GM18870 (cell line): ENCODE data around the gene TOP1.
A peak's percentile ranks its signal among the peaks of the same experiment; 100 is the strongest.
"Not testable (repeated sequence)": the region's sequence is repeated elsewhere in the genome, so short reads cannot be mapped to it uniquely, and the experiment has no call there.

ENCODE experiments used
- ATAC-seq: cut with Tn5 transposase; IDR thresholded peaks from one replicate; pipeline ENCODE4 v1.9.1; 2021; ENCODE audit warnings: moderate library complexity; ENCODE audit not compliant: unreplicated experiment

Gene TOP1

DNA sequence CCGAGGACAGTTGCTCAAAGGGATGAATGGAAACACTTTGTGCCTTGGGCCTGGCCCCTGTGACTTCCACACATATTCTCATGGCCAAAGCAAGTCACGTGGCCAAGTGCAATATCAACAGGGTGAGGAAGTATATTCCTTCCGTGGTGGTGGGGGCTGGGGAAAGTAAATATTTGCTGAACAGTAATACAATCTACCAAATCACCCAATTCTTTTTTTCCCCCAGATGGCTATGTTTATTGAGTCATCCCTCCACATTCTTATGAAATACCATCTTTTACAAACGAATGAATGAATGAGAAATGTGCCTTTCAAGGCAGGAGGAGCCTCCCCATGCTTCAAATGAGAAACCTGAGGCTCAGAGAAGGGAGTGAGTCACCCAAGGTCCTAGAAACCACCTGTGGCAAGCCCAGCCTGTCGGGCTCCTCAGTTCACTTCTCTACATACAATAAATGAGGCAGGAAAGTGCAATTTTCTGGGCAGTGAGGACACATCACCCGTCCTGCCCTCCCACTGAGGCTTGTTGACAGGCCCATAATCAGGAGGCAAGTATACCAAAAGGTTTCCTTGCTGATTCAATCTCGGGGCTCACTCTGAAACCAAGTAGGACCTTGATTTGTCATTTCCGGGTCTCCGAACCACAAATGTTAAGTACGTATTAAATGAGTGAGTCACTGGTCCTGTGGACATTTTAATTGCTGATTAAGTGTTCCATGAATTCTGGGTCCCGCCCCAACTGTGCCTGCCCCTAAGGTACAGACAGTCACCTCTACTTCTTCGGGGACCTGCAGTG, 25.3 kb upstream of the TOP1 start:
- no peak for ATAC-seq

DNA sequence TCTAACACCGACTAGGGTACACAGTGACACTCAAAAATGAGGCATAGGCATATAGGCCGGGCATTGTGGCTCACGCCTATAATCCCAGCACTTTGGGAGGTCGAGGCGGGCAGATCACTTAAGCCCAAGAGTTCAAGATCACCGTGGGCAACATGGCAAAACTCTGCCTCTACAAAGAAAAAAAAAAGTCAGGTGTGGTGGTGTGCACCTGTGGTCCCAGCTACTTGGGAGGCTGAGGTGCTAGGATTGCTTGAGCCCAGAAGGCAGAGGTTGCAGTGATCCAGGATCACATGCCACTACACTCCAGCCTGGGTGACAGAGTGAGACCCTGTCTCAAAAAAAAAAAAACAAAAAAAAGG, 24.7 kb upstream of the TOP1 start:
- not testable (repeated sequence) for ATAC-seq

DNA sequence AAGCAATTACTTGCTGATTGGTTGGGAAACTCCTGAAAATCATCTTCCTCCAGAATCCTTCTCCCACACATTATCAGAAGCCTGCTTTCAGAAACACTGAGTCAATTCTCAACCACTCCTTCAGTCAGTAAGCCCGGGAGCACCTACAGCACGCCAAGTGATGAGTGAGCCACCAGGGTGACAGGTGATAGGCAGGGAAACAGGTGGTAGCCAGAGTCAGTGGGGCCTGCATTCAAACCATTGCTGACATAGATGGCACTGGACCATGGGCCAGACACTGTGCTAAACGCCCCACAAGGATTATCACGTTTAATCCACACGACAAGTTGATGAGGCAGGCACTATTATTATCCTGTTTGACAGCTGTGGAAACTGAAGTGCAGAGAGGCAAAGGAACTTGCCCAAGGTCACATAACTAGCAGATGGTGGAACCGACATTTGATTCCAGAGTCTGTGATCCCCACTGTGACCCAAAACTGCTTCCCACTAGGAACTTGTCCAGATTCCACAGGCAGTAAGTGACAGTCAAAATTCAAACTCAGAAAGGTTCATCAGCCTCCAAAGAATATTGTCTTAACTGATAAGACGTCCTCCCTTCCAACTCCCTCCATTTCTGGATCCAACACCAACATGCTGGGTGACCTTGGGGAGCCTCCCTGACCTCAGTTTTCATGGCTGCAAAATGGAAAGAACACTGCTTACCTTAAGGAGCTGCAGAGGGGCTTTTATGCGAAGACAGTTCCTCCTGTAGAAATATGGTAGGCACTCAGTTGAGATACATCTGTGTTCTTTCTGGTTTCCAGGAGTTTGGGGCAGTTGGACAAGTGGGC, 23.9 kb upstream of the TOP1 start:
- no peak for ATAC-seq

DNA sequence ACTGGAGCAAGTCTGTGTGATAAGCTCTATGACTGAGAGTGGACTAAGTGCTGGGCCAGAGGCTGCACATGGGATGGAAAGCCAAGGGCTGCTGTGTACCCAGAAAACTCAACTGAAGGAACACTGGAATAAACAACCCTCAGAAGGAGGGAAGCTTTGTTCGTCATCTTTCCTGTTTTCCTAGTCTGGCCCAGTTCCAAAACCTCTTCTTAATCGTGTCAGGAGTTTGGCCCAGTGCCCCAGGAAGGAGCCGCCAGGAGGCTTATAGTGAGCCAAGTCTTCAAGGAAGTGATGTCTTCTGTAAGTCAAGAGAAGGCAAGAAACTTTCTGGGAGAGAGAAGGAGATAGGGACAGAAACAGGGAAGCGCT, 23.3 kb upstream of the TOP1 start:
- ATAC-seq = no peak

DNA sequence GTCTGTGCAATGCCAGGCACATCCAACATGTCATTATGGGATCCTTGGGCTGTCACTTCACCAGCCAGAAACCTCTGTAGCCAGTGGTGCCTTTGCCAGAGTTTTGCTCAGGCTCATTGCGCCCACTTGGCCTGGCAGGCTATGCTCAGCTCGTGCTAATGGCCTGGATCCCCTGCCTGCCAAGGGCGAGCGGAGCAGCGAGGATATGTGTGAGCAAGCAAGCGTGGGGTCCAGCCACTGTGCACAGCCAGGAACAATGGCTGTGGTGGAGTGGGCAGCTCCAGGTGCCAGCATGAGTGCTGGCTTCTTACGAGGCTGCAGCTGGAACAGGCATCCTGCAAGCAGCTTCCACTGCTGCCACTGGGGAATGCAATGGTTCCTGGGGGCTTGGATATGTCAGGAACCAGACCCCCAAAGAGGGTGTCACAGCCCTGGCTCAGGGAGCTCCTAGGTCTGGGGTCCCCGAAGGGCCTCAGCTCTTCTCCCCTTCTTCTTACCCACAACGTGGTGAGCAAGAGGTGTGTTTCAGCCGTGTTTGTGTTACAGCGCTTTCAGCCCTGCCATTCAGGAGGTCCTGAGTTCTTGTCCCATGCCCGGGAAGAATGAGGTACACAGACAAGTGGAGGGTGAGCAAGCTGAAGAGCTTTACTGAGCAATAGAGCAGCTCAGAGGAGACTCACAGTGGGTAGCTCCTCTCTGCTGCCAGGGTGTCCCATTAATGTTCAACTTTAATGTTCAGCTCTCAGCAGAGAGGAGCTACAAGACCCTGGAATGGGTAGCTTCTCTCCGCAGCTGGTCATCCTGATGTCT, 22.3 kb upstream of the TOP1 start:
- no peak for ATAC-seq

DNA sequence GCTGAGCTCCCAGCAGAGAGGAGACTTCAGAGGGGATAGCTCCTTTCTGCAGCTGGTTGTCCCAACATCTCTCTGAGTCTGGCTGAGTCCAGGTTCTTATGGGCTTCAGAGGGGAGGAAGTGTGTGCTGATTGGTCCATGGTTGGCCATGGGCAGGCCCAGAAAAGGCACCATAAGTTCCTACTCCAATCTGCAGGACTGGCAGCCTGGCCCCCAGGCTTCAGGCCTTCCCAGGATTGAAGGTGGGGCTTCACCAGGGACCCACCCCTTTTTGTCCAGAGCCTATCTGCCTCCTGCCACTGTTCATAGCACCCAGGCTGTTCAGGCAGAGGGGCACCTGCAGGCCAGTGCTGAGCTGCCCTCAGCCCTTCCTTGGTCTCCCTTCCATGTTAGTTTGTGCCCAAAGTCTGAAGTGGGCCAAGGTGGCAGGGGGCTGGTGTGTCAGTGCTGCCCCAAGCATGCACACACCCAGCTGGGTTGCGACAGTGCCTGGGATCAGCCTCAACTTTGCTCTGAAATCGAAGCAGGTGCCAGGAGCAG, 21.6 kb upstream of the TOP1 start:
- no peak for ATAC-seq

DNA sequence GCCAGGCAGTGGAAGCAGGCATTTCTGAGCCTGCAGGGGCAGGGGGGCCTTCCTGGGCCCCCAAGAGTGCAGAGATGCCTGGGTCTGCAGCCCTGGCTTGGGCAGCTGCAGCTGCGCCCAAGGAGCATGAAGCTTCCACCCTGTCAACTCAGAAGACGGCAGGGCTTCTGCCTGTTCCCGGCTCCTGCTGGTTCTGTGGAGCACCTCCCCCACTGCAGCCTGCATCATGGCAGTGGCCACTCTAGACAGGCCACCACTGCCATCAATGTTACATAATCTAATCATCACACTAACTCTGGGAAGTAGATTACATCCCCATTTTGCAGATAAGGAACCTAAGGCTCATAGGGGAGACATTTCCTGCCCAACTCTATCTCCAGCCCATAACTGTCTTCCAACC, 21.1 kb upstream of the TOP1 start:
- ATAC-seq = no peak

DNA sequence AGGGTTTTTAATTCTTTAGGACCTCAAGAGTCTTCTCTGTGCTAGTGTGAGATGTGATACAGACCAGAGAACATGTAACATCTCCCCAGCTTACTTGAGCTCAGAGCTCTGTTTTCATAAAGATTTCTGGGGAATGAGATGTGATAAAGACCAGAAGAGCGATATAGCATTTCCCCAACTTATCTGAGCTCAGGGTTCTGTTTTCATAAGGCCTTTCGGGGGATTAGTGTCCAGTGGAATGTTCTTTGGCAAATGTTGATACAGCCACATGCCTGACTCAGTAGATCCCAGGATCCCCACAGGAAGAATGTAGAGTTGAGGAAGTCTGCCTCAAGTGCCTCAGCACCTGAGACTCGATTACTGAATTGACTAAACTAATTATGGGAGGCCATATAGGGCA, 18.7 kb upstream of the TOP1 start:
- no peak for ATAC-seq

DNA sequence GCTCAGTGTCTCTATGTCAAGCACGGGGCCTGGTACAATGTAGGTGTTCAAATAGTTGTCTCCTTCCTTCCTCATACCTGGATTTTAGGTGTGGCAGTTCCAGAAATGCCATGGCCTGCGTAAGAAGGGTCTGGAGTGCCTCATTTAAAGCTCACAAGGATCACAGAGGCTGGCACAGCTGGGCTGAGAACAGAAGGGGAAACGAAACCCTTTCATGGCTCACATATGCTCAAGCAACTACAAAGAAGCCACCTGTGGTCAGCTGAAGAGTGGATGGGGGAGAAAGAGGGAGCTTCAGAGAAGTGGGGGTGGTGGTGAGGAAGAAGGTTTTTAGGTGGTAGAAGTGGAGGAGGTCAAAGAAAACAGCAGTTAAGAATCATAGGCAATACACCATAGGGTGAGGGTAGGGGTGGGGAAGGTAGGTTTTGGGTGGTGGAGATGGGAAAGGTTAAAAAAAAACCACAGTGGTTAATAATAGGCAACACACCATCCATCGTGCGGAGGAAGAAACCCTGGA, 17.0 kb upstream of the TOP1 start:
- peak; percentile 88 for ATAC-seq

DNA sequence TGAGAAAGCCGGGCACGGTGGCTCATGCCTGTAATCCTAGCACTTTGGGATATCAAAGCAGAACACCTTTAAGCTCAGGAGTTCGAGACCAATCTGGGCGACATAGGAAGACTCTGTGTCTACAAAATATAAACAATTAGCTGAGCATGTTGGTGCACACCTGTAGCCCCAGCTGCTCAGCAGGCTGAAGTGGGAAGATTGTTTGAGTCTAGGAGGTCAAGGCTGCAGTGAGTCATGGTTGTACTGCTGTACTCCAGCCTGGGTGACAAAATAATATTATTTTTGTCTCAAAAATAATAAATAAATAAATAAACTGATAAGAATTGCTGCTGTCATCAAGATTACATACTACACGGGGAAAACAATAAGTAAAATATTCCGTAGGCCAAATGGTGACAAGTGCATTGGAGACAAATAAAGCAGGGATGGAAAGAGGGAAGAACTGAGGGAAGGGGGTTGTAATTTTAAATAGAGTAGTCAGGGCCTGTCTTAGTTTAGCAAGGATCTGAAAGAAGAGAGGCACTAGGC, 14.0 kb upstream of the TOP1 start:
- no peak for ATAC-seq

DNA sequence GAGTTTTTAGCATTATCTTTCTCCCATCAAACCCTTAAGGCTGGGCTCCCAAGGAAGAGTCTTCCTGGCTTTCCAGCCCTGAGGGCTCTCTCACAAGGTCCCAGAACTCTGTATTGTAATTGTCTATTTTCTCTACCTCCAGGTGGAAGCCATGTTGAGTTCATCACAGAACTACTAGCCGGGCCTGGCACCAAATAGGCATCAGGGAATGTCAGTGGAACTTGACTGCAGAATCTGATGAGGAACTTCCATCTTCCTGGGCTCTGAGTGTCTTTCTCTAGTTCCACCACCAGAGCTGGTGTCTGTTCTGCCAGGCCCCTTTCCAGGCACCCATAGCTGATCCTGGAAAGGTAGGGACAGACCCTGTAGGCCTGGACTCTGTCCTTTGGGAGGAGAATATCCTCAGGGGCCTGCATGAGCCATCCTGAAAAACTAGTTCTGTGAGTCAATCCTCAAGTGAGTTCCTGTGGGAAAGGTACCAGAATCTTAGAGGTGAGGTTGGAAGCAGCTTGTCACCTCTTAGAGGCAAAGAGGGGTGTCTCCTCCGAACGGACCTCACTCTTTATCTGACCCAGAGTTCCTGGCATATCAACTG, 11.1 kb upstream of the TOP1 start:
- no peak for ATAC-seq

DNA sequence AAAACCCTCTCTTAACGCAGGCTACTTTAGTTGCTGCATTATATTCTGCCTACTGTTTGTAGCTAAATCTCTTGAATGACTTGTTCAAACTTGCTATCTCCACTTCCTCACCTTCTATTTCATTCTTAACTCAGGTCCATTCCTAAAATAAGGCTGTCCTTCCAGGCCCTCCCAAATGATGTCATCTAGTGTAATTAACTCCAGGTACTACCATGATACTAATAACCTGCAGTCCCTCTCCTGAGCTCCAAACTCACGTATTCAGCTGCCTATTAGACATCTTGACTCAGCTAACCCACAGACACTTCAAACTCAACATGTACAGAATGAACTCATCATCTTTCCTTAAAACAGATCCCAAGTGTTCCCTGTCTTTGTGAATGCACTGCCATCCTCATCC, 10.5 kb upstream of the TOP1 start:
- no peak for ATAC-seq

DNA sequence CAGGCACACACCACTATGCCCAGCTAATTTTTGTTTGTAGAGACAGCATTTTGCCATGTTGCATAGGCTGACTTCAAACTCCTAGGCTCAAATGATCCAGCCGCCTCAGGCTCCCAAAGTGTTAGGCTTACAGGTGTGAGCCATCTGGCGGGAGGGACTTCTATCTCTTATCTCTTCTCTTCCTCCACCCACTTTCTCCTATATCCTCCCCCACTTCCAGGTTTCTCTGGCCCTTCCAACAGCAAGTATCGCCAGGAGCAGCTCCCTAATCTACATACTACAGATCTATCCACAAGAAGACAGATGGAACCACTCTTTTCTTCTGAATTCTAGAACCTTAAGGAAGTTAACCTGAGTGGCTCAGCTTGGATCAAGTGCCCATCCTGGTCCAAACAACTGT, 5.1 kb upstream of the TOP1 start:
- no peak for ATAC-seq

DNA sequence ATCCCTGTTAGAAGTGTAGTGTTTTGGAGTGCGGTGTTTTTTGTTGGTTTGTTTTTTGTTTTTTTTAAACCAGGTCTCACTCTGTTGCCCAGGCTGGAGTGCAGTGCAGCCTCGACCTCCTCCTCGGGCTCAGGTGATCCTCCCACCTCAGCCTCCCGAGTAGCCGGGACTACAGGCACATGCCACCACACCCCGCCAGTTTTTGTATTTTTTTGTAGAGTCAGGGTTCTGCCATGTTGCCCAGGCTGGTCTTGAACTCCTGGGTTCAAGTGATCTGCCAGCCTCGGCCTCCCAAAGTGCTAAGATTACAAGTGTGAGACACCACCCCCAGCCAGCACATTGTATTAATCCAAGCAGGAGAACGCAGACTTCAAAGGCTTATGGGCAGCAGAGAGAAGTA, 1.3 kb upstream of the TOP1 start:
- ATAC-seq = no peak

DNA sequence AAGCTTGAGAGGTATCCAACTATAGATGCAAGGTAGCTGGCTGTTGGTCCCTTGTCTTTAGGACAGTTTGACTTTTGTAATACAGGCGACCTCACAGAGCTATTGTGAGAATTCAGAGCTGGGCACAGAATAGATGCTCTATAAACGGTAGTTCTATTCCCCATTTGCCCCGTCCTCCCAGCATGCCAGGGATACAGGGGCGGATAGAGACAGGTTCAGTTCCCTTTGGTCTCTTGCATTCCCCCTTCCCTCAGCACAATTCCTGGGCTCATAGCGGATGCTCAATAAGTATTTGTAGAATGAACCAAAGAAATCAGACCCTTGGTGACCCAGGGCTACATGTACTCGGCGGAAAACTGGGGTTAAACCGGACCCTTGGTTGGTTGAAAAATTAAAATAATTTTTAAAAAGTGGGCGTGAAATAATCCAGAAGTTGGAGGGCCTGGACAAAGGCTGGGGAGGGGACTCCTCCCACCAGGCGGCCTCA, 707 bp upstream of the TOP1 start:
- no peak for ATAC-seq

DNA sequence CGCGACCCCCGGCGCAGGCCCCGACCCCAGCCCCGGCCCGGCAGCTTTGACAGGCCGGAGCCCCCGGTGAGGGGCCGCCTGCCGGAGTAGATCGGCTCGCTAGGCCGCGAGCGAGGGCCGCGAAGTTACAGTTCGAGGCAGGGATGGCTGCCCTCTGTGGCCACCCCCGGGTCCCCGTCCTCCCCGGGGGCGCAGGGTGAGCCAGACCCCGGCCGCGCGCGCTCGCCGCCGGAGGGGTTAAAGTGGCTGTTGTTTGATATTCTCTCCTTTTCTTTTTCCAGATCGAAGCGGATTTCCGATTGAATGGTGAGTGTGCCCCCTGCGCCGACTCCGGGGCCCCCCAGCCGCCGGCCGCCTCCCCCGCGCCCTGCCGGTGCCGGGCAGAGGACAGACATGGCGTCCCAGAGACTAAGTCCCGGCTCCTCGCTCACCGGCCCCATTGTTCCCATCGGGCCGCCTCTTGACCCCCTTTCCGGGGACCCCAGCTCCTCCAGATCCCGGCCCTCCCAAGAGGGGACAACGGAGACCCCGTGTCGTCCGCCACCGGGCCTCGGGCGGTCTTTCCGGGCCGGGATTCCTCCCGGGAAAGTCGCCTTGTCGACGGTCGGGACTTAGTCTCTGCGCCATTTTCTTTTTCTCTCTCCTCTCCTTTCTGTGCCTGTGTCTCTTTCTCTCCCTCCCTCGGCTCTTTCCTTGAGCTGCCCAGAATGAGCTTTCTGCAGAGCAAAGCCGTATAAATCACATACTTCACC, 704 bp downstream of the TOP1 start:
- no peak for ATAC-seq

DNA sequence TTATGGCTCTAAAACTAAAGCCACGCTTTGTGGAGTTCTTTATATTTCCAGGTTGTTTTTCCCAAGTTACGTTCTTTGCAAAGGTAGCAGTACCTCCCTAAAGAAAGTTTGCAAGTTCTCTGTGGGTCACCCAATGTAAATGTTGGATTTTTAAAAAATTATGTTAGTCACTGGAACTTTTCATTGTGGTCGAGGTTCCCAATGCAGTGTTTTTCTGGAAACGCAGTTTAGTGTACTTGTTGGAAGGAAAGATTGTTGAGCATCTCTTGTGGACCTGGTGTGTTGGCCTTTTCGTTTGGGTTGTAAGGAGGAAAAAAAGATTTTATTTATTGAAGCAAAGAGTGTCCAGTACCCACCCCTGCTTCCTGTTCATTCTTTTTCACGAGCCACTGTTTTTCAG, 1.4 kb downstream of the TOP1 start:
- no peak for ATAC-seq

DNA sequence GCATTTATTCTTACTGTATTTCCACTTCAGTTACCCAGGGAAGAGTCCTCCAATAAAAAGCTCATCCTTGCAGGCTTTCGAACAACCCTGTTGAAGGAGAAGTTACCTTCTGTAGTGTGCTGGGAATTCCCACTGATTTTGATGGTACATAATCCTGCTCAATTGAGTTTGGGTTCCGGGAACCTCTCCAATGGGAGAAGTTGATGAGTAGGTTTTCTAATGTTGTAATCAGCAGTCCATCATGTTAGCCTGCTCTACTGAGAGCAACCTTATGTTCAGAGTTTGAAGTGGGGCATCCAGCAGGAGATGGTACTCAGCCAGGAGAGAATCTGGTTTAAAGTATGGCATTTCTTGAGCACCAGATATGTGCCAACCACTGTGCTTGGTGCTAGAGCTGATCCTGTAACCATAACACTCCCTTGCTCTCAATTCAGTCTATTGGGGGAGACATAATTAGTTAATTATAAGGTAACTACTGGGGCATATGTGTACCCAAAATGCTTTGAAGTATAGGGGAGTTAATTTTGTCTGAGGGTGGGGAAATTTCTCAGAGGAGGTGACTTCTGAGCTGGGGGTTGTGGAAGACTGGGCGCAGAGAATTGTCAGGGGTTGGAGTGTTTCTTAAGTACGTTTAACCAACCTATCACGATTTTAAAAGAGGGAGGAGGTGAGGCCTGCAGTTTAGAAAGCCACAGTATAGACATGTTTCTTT, 2.1 kb downstream of the TOP1 start:
- ATAC-seq = no peak

DNA sequence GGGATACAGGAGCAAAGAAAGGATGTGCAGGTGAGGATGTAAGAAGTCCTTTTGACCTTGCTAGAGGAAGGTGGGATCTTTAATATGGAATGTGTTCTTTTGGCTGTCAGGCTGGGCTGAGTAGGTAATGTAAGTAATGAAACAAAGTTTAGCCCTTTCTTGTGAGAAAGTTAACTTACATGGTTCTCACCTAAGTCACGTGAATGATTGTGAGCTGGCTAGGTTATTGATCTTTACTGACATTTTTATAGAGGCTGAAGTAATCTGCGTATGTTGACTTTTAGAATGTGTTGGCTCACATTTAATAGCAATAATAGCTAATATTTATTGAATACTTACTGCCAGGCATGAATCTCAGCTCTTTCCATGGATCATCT, 2.6 kb downstream of the TOP1 start:
- ATAC-seq = no peak
